Peyer's patch (tissue), 4 donors: ENCODE data around the gene LYSET. TPM values are rescaled to one million over a fixed set of nuclear protein-coding genes. Genes with fewer than 3 reads are reported as not detected.
"Not testable (repeated sequence)": the region's sequence is repeated elsewhere in the genome, so short reads cannot be mapped to it uniquely, and the experiment has no call there.

Source experiments
- DNase-seq, 3 donors: peaks; one replicate each; pipeline ENCODE4 v3.0.0-alpha.2; 2017 to 2019
- H3K27ac ChIP-seq, 4 donors: fragments of 200-600 bp; sonication (generic); one replicate each; pipeline ENCODE4 v1.5.1; 2016 to 2019
- H3K27me3 ChIP-seq, 2 donors: fragments of 200-600 bp; sonication (generic); one replicate each; pipeline ENCODE4 v1.5.1; 2019
- H3K36me3 ChIP-seq, 3 donors: fragments of 200-600 bp; sonication (generic); one replicate each; pipeline ENCODE4 v1.5.1; 2016 to 2019
- H3K4me1 ChIP-seq, 4 donors: fragments of 200-600 bp; sonication (generic); one replicate each; pipeline ENCODE4 v1.5.1; 2016 to 2019
- H3K4me3 ChIP-seq, 4 donors: fragments of 200-600 bp; sonication (generic); 1 replicate in 3 of 4; 2 replicates in 1 of 4; pipeline ENCODE4 v1.5.1; 2016 to 2019; ENCODE audit warnings: mild to moderate bottlenecking in 1 of 4
- H3K9me3 ChIP-seq, 4 donors: fragments of 200-600 bp; sonication (generic); one replicate each; pipeline ENCODE4 v1.5.1; 2016 to 2019; ENCODE audit warnings: mild to moderate bottlenecking in 1 of 4
- POLR2A ChIP-seq, 2 donors: fragments of 450-650 bp; IDR thresholded peaks; one replicate each; pipeline ENCODE4 v1.5.1; 2017; ENCODE audit warnings: antibody characterized with exemption in 2 of 2, mild to moderate bottlenecking in 2 of 2, moderate library complexity in 2 of 2
- total RNA-seq, 4 donors: library from RNA; depleted of rRNA; stranded (reverse); fragments of >200 nt; gene quantifications; one replicate each; pipeline ENCODE4 v1.1.0, GENCODE V29; 2016
- TF ChIP-seq, protein P1 (sequence below), 6 experiments: fragments of 450-650 bp in 4 of 6; fragments of 200-600 bp in 2 of 6; sonication (generic) in 1 of 6; IDR thresholded peaks; one replicate each; pipeline ENCODE4 v1.5.1; 2017 to 2019; ENCODE audit warnings: antibody characterized with exemption in 6 of 6, mild to moderate bottlenecking in 3 of 6, moderate library complexity in 1 of 6

Gene LYSET, protein sequence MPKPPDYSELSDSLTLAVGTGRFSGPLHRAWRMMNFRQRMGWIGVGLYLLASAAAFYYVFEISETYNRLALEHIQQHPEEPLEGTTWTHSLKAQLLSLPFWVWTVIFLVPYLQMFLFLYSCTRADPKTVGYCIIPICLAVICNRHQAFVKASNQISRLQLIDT
- total RNA-seq = 1 to 10 TPM; 6.0 to 9.9 (median 8.3) TPM

DNA sequence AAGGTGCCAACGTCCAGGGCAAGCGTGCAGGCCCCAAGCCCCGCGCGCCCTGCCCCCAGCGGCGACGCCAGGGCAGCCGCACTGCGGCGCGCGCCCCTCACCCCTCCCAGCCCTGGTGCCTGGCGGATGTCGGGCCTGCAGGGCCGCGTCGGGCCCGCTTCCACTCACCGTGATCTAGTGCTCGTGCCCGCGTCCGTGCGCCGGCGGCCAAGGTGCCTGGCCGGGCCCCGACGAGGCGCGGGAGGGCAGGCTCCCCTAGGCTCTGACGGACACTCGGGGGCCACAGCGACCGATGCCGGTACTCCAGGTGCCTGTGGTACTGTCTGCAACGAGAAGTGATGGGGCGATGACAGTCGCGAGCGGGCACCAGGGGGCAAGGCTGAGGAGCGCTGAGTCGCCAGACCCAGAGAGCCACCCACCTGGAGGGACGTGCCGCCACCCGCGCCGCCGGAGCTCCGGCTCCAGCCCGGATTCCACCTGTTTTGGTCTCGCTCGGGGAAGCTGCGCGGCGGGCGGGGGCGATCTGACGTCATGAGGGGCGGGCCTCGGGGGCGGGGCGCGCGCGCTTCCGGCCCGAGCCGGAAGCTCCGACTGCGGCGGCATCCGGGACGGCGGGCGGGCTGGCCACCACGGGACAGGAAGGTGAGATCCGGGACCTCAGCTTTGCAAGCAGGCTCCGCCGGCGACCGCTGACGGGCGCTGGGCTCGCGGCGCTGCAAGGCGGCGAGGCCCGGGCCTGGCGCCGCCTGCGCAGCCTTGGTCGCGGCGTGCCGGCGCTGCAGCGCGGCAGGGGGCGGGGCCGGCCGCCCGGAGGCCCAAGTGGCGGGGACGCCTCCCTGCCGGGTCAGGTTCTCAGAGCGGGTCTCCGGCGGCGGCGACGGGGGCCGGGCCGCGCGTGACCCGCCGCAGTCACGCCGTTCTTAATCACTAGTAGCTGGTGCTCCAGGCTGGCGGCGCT is at the start of gene LYSET, which contains the start of gene MOAP1:
LYSET (plus strand) TSS at position 927 of the 958 bp plus-strand sequence. CDS start 89 bp downstream, outside the sequence.
MOAP1 (minus strand) TSS at position 507 of the 958 bp plus-strand sequence. CDS start 655 bp downstream, outside the sequence.
- Histone ChIP-seq H3K27me3 (no peaks in the 10 kb centered on the region), H3K27ac (peak within 1 kb of the TSS; percentile 94 to 99 (median 98)), H3K9me3 (no peaks in the 10 kb centered on the region)

DNA sequence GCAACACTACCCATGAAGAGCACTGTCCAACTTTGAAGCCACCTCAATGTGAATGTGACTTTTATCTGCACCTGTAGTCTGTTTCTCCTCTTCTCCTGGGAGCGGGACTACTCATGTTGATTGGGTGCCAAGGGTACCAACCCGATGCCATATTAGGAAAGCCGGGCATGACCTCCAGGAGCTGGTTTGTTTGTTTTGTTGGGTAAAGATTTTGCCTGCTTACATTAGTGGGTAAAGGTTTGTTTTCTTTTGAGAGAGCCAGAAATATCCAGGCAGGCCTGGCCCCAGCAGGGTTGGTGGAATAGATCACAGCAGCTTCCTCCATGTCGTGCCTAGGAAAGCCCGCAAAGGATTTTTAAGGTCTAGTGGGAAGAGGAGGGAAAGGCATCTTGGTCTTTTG is 49.7 kb upstream of the LYSET start:
- Histone ChIP-seq H3K27ac (no peak overlapping the region), H3K4me1 (peaks cover 0 to 12% (median 0%) of the 10 kb centered on the region in 4 donors)
- DNase-seq = no peak

More for the DNA sequence above, at the start of gene LYSET, which contains the start of gene MOAP1:
- H3K4me3 ChIP-seq = peak within 1 kb of the TSS; percentile 77 to 99 (median 87)
- DNase-seq = peak; percentile 86 to 96 (median 95)
- peak; percentile 66 to 92 for TF ChIP-seq POLR2A (IDR thresholded peaks at IDR 0.05)
- TF ChIP-seq, protein P1, sequence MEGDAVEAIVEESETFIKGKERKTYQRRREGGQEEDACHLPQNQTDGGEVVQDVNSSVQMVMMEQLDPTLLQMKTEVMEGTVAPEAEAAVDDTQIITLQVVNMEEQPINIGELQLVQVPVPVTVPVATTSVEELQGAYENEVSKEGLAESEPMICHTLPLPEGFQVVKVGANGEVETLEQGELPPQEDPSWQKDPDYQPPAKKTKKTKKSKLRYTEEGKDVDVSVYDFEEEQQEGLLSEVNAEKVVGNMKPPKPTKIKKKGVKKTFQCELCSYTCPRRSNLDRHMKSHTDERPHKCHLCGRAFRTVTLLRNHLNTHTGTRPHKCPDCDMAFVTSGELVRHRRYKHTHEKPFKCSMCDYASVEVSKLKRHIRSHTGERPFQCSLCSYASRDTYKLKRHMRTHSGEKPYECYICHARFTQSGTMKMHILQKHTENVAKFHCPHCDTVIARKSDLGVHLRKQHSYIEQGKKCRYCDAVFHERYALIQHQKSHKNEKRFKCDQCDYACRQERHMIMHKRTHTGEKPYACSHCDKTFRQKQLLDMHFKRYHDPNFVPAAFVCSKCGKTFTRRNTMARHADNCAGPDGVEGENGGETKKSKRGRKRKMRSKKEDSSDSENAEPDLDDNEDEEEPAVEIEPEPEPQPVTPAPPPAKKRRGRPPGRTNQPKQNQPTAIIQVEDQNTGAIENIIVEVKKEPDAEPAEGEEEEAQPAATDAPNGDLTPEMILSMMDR (IDR thresholded peaks at IDR 0.05) = peak in 5 of 6 experiments; percentile 0 to 48 (median 30)
- peaks cover 0 to 30% (median 0%) of the 10 kb centered on the region in 3 donors for H3K36me3 ChIP-seq
- H3K4me1 ChIP-seq = peaks cover 0 to 21% (median 7%) of the 10 kb centered on the region in 4 donors

DNA sequence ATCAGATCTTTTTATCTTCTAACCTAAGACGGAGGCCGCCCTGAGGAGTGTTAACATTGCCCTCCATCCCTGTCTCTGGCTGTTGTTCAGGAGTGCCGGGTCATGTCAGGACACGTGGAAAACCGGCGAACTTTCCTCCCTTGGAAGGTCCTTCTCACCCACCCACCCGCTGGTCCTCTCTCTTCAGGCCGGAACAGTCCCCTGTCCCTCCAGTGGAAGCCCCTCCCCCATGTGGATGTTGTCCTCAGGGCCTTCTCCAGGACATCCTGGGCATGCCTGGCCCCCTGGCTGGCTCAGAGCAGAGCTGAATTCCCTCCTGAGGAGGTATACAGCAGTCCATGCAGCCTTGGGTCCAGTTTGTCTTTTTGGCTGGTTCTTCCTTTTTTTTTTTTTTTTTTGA is 49.1 kb upstream of the LYSET start:
- H3K4me3 ChIP-seq = no peak overlapping the region
- H3K4me1 ChIP-seq = peaks cover 0 to 12% (median 0%) of the 10 kb centered on the region in 4 donors
- no peaks in the 10 kb centered on the region for H3K9me3 ChIP-seq
- TF ChIP-seq, protein P1 (IDR thresholded peaks at IDR 0.05) = no peak
- TF ChIP-seq POLR2A (IDR thresholded peaks at IDR 0.05) = no peak
- DNase-seq = no peak
- no peak overlapping the region for H3K27ac ChIP-seq
- no peaks in the 10 kb centered on the region for H3K27me3 ChIP-seq
- H3K36me3 ChIP-seq = no peaks in the 10 kb centered on the region

More for the DNA sequence above, 49.7 kb upstream of the LYSET start:
- Histone ChIP-seq H3K9me3 (no peaks in the 10 kb centered on the region), H3K36me3 (no peaks in the 10 kb centered on the region), H3K4me3 (no peak overlapping the region), H3K27me3 (no peaks in the 10 kb centered on the region)
- TF ChIP-seq, protein P1 (IDR thresholded peaks at IDR 0.05) = no peak
- no peak for TF ChIP-seq POLR2A (IDR thresholded peaks at IDR 0.05)

DNA sequence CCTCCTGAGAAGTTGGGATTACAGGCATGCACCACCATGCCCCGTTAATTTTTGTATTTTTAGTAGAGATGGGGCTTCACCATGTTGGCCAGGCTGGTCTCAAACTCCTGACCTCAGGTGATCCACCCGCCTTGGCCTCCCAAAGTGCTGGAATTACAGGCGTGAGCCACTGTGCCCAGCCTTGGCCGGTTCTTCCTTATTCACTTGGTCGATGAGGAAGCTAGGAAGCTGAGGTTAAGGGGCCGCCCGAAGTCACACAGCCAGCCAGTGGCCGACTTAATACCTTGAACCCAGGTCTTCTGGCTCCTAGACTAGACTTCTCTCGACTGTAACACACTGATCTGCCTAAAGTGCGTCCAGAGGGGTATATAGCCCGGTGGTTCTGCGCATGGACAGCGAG is 48.6 kb upstream of the LYSET start:
- H3K9me3 ChIP-seq, H3K27me3 ChIP-seq, H3K4me3 ChIP-seq, H3K36me3 ChIP-seq, DNase-seq, H3K27ac ChIP-seq: not testable (repeated sequence)
- peaks cover 0 to 12% (median 0%) of the 10 kb centered on the region in 4 donors for H3K4me1 ChIP-seq

DNA sequence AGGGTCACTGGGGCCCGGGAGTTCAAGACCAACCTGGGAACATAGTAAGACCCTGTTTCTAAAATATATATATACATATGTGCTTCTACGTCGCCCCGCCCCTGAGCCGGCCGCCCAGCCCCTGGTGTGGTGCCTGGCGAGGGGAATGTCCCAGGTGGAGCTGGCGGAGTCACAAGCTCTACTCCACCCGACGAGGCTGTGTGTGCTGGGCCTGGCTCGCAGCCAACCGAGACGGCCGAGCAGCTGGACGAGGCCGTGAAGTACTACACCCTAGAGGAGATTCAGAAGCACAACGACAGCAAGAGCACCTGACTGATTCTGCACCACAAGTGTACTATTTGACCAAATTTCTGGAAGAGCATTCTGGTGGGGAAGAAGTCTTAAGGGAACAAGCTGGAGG is 47.3 kb upstream of the LYSET start:
- TF ChIP-seq, protein P1 (IDR thresholded peaks at IDR 0.05) = peak in 4 of 6 experiments; percentile 14 to 54 (median 48)
- TF ChIP-seq POLR2A (IDR thresholded peaks at IDR 0.05) = no peak
- no peak overlapping the region for H3K4me3 ChIP-seq
- H3K27me3 ChIP-seq = no peaks in the 10 kb centered on the region
- no peaks in the 10 kb centered on the region for H3K36me3 ChIP-seq
- H3K4me1 ChIP-seq = peaks cover 0 to 12% (median 0%) of the 10 kb centered on the region in 4 donors
- no peaks in the 10 kb centered on the region for H3K9me3 ChIP-seq
- DNase-seq = peak in 2 of 3 donors; percentile 85
- no peak overlapping the region for H3K27ac ChIP-seq
